Measurements from ENCODE around the gene C22orf39. TPM values are rescaled to one million over a fixed set of nuclear protein-coding genes. Genes with fewer than 3 reads are reported as not detected.

Gene C22orf39
- polyA plus RNA-seq, 1 of the 3 experiments (the other 2 are of a cell fraction), result 17.7 TPM

DNA sequence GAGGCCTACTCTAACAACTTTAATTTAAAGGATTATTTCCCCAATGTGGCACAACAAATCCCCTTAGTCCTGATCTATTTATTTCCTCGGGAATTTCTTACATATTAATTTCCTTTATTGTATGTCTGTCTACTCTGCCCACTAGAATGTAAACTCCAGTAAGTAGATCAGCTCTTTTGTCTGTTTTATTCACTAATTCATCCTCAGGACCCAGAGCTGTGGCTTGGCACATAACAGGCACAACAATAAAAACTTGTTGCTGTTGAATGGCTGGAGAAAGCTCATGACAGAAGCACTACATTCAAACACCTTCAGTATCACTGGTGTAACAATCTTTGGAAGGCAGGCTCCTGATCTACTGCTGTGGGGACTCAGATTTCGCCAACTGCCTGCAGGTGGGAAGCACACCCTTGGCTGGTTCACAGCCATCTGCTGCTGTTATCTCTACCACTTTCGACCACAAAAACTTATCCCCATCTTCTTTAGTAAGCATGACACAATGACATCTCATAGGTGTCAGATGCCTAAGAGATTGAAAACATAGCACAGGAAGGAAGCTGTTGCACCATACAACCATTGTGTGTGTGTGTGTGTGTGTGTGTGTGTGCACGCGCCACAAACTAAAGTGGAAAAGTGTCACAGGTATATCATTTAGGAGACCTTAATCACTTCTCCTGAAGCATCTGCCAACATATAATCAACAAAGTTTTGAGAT lies 27.9 kb downstream of the C22orf39 start:
- H3K4me3 ChIP-seq (ENCODE audit: low read depth in 2 of 2, low read length in 1 of 2), result no peak overlapping the region
- H4K20me1 ChIP-seq (ENCODE audit: insufficient read depth), result peaks cover 29% of the 10 kb centered on the region
- H2AFZ ChIP-seq (ENCODE audit: low read depth), result no peak overlapping the region
- DNase-seq, result no peak
- no peak overlapping the region for H3K27ac ChIP-seq (ENCODE audit: low read depth in 2 of 2, low read length in 1 of 2)
- TF ChIP-seq JUND (IDR thresholded peaks at IDR 0.05) (no peak), YY1 (IDR thresholded peaks at IDR 0.05; ENCODE audit: low read depth) (no peak), SIN3A (IDR thresholded peaks at IDR 0.05; ENCODE audit: borderline replicate concordance, low read depth, low read length) (no peak), SMC3 (IDR thresholded peaks at IDR 0.05; ENCODE audit: low read depth, low read length) (no peak), GABPA (IDR thresholded peaks at IDR 0.05; ENCODE audit: low read depth) (no peak), EP300 (IDR thresholded peaks at IDR 0.05; ENCODE audit: borderline replicate concordance in 1 of 2, low read depth in 1 of 2, low read length in 1 of 2) (no peak), ELF1 (IDR thresholded peaks at IDR 0.05) (no peak), FOXJ3 (CRISPR knock-in tag; IDR thresholded peaks at IDR 0.05) (no peak), NRF1 (IDR thresholded peaks at IDR 0.05; ENCODE audit: low read depth, low read length) (no peak), RFX5 (IDR thresholded peaks at IDR 0.05; ENCODE audit: low read length) (no peak), RAD21 (IDR thresholded peaks at IDR 0.05; ENCODE audit: low read length) (no peak), GATA2 (CRISPR knock-in tag; IDR thresholded peaks at IDR 0.05) (no peak), MXI1 (IDR thresholded peaks at IDR 0.05; ENCODE audit: low read depth, low read length) (no peak), FOSL2 (IDR thresholded peaks at IDR 0.05; ENCODE audit: borderline replicate concordance, low read depth) (no peak), POLR2AphosphoS5 (IDR thresholded peaks at IDR 0.05; ENCODE audit: low read depth, low read length) (no peak)
- TF ChIP-seq, protein P1, sequence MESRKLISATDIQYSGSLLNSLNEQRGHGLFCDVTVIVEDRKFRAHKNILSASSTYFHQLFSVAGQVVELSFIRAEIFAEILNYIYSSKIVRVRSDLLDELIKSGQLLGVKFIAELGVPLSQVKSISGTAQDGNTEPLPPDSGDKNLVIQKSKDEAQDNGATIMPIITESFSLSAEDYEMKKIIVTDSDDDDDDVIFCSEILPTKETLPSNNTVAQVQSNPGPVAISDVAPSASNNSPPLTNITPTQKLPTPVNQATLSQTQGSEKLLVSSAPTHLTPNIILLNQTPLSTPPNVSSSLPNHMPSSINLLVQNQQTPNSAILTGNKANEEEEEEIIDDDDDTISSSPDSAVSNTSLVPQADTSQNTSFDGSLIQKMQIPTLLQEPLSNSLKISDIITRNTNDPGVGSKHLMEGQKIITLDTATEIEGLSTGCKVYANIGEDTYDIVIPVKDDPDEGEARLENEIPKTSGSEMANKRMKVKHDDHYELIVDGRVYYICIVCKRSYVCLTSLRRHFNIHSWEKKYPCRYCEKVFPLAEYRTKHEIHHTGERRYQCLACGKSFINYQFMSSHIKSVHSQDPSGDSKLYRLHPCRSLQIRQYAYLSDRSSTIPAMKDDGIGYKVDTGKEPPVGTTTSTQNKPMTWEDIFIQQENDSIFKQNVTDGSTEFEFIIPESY (IDR thresholded peaks at IDR 0.05; ENCODE audit: borderline replicate concordance, low read depth), result no peak
- TF ChIP-seq, protein P2, sequence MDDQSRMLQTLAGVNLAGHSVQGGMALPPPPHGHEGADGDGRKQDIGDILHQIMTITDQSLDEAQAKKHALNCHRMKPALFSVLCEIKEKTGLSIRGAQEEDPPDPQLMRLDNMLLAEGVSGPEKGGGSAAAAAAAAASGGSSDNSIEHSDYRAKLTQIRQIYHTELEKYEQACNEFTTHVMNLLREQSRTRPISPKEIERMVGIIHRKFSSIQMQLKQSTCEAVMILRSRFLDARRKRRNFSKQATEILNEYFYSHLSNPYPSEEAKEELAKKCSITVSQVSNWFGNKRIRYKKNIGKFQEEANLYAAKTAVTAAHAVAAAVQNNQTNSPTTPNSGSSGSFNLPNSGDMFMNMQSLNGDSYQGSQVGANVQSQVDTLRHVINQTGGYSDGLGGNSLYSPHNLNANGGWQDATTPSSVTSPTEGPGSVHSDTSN (IDR thresholded peaks at IDR 0.05), result no peak
- TF ChIP-seq, protein P3, sequence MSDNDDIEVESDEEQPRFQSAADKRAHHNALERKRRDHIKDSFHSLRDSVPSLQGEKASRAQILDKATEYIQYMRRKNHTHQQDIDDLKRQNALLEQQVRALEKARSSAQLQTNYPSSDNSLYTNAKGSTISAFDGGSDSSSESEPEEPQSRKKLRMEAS (IDR thresholded peaks at IDR 0.05; ENCODE audit: low read depth), result no peak
- no peaks in the 10 kb centered on the region for H3K9me2 ChIP-seq
- peaks cover 0 to 16% of the 10 kb centered on the region in 2 experiments; a peak in 1 of 4 replicates for H3K4me1 ChIP-seq (ENCODE audit: control insufficient read depth in 1 of 2, insufficient read depth in 2 of 2, low read depth in 1 of 2, low read length in 1 of 2)
- POLR2A ChIA-PET, result no interaction called here
- H3K79me2 ChIP-seq (ENCODE audit: insufficient read depth), result peaks cover 97% of the 10 kb centered on the region
- H3K27me3 ChIP-seq (ENCODE audit: insufficient read depth), result no peaks in the 10 kb centered on the region
- no peak overlapping the region for H3K4me2 ChIP-seq
- H3K36me3 ChIP-seq (replicated peaks in 1 of 2; ENCODE audit: control insufficient read depth in 1 of 2, insufficient read depth in 2 of 2, low read length in 1 of 2), result no peaks in the 10 kb centered on the region
- CTCF ChIA-PET, result no interaction called here
- no peaks in the 10 kb centered on the region for H3F3A ChIP-seq (replicated peaks; ENCODE audit: insufficient read depth)
- no peak overlapping the region for H3K9ac ChIP-seq
- H3K9me3 ChIP-seq, result no peaks in the 10 kb centered on the region
- 78% methylated on average over 5 of the region's 5 CpGs for WGBS (ENCODE audit: low lambda C conversion rate)

All from SK-N-SH (cell line).